Measurements from ENCODE around the gene PPP4R4. TPM values are rescaled to one million over a fixed set of nuclear protein-coding genes. Genes with fewer than 3 reads are reported as not detected.

PPP4R4 gene
- total RNA-seq, 1 experiment from 2014 or later: 1.1 TPM

DNA sequence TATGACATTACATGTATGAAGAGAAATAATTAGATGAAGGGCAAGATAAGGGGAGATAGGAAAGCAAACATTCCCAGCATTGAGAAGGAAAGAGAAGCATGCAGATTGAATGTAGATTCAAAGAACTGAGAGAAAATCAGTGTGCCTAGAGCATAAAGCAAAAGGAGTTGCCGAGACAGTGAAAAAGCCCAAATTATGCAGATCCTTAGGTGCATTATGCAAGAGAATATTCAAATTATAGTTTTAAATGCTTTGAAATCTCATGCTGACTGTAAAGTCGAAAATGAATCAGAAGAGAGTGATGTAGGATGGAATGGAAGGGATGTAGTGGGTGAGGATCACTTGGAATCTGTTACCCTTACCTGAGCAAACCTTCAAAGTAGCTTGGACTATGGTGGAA is 49.9 kb downstream of the PPP4R4 start:
- BruUV-seq (replicated peaks): no TSS peak
- no peaks in the 10 kb centered on the region for H3K4me1 ChIP-seq (ENCODE audit: control insufficient read depth, insufficient read depth, low read length)
- ATAC-seq: no peak
- in situ Hi-C loops (cut with HindIII; ENCODE audit: low pct_unique_long_range_greater_than_20kb, low sequenced_read_pairs): no loop called here
- no peaks in the 10 kb centered on the region for H3K27me3 ChIP-seq (ENCODE audit: control insufficient read depth, insufficient read depth, low read length)
- intact Hi-C loops (cut with micrococcal nuclease; ENCODE audit: unreplicated experiment): no loop called here
- TF ChIP-seq TCF7L2 (IDR thresholded peaks at IDR 0.05; ENCODE audit: low read depth, low read length) (no peak), SIN3A (IDR thresholded peaks at IDR 0.05; ENCODE audit: borderline replicate concordance, insufficient read depth, low read depth, low read length) (no peak), POLR2AphosphoS5 (IDR thresholded peaks at IDR 0.05; ENCODE audit: low read depth, low read length) (no peak)
- TF ChIP-seq, protein P1, sequence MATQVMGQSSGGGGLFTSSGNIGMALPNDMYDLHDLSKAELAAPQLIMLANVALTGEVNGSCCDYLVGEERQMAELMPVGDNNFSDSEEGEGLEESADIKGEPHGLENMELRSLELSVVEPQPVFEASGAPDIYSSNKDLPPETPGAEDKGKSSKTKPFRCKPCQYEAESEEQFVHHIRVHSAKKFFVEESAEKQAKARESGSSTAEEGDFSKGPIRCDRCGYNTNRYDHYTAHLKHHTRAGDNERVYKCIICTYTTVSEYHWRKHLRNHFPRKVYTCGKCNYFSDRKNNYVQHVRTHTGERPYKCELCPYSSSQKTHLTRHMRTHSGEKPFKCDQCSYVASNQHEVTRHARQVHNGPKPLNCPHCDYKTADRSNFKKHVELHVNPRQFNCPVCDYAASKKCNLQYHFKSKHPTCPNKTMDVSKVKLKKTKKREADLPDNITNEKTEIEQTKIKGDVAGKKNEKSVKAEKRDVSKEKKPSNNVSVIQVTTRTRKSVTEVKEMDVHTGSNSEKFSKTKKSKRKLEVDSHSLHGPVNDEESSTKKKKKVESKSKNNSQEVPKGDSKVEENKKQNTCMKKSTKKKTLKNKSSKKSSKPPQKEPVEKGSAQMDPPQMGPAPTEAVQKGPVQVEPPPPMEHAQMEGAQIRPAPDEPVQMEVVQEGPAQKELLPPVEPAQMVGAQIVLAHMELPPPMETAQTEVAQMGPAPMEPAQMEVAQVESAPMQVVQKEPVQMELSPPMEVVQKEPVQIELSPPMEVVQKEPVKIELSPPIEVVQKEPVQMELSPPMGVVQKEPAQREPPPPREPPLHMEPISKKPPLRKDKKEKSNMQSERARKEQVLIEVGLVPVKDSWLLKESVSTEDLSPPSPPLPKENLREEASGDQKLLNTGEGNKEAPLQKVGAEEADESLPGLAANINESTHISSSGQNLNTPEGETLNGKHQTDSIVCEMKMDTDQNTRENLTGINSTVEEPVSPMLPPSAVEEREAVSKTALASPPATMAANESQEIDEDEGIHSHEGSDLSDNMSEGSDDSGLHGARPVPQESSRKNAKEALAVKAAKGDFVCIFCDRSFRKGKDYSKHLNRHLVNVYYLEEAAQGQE (IDR thresholded peaks at IDR 0.05; ENCODE audit: insufficient read depth in 1 of 2, low read depth in 2 of 2, low read length in 1 of 2): no peak
- TF ChIP-seq, protein P2, sequence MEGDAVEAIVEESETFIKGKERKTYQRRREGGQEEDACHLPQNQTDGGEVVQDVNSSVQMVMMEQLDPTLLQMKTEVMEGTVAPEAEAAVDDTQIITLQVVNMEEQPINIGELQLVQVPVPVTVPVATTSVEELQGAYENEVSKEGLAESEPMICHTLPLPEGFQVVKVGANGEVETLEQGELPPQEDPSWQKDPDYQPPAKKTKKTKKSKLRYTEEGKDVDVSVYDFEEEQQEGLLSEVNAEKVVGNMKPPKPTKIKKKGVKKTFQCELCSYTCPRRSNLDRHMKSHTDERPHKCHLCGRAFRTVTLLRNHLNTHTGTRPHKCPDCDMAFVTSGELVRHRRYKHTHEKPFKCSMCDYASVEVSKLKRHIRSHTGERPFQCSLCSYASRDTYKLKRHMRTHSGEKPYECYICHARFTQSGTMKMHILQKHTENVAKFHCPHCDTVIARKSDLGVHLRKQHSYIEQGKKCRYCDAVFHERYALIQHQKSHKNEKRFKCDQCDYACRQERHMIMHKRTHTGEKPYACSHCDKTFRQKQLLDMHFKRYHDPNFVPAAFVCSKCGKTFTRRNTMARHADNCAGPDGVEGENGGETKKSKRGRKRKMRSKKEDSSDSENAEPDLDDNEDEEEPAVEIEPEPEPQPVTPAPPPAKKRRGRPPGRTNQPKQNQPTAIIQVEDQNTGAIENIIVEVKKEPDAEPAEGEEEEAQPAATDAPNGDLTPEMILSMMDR (IDR thresholded peaks at IDR 0.05): no peak
- no peak overlapping the region for H3K27ac ChIP-seq (ENCODE audit: low read length)
- ChIA-PET CTCF (no interaction called here), POLR2A (no interaction called here)
- no peaks in the 10 kb centered on the region for H3K9me3 ChIP-seq (ENCODE audit: control insufficient read depth, insufficient read depth, low read depth, low read length)
- no peak overlapping the region for H3K4me3 ChIP-seq (ENCODE audit: low read depth in 2 of 2, low read length in 2 of 2)
- H3K36me3 ChIP-seq (ENCODE audit: control insufficient read depth, insufficient read depth, low read length): no peaks in the 10 kb centered on the region
- DNase-seq (ENCODE audit: low read depth, low spot score): no peak

DNA sequence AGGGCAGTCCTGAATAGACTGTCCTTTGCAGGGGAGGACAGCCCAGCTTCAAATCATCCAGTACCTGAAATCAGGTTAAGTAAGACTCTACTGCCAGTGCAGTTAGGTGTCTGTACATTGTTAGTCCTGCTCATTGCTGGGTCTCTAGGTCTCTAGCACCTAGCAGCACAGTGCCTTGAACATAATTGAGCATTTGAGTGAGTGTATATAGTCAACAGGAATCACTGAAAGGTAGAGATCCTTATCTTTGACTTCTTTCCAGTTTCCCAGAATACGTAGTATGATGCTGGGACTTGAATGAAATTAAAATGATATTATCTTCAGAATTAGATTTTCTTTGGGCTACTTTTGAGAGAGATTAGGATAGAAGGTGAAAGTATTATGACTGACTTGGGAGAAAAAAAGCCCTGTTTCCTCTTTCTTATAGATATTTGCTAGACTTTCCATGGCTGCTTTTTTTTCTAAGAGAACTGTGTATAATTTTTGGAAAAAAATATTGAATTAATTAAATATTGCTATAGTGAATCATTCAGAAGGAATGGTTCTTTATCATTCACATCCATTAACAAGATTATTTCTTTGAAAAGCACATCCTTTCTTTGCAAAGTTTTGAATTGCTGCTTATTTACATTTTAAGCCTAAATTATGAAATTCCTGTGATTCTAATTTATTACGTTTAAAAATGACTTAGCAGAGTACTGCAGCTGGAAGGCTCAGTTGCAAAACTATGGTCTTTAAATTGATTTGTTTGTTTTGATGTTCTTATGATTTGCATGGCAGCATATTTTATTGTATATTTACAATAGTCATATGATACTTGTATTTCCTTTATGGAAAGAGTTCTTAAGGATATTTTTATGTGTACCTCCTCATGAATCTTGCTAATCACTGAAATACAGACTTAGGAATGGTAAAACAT is 51.6 kb downstream of the PPP4R4 start:
- no peak for DNase-seq (ENCODE audit: low read depth, low spot score)
- TF ChIP-seq POLR2AphosphoS5 (IDR thresholded peaks at IDR 0.05; ENCODE audit: low read depth, low read length) (no peak), TCF7L2 (IDR thresholded peaks at IDR 0.05; ENCODE audit: low read depth, low read length) (no peak), SIN3A (IDR thresholded peaks at IDR 0.05; ENCODE audit: borderline replicate concordance, insufficient read depth, low read depth, low read length) (no peak)
- TF ChIP-seq, protein P2 (IDR thresholded peaks at IDR 0.05): no peak
- TF ChIP-seq, protein P1 (IDR thresholded peaks at IDR 0.05; ENCODE audit: insufficient read depth in 1 of 2, low read depth in 2 of 2, low read length in 1 of 2): no peak
- H3K36me3 ChIP-seq (ENCODE audit: control insufficient read depth, insufficient read depth, low read length): no peaks in the 10 kb centered on the region
- no peak overlapping the region for H3K4me3 ChIP-seq (ENCODE audit: low read depth in 2 of 2, low read length in 2 of 2)
- in situ Hi-C loops (cut with HindIII; ENCODE audit: low pct_unique_long_range_greater_than_20kb, low sequenced_read_pairs) (no loop called here), intact Hi-C loops (cut with micrococcal nuclease; ENCODE audit: unreplicated experiment) (no loop called here)
- no peaks in the 10 kb centered on the region for H3K4me1 ChIP-seq (ENCODE audit: control insufficient read depth, insufficient read depth, low read length)
- ChIA-PET CTCF (no interaction called here), POLR2A (no interaction called here)
- H3K27ac ChIP-seq (ENCODE audit: low read length): no peak overlapping the region
- BruUV-seq (replicated peaks): no TSS peak
- ATAC-seq: no peak
- no peaks in the 10 kb centered on the region for H3K9me3 ChIP-seq (ENCODE audit: control insufficient read depth, insufficient read depth, low read depth, low read length)
- H3K27me3 ChIP-seq (ENCODE audit: control insufficient read depth, insufficient read depth, low read length): no peaks in the 10 kb centered on the region
